C4-2B (cell line): ENCODE measurements around the gene VSIR.

Source experiments
- H3K27ac ChIP-seq: fragments of 450-650 bp; 2 replicates; pipeline ENCODE4 v1.5.1; 2017
- ZFX ChIP-seq: fragments of 450-650 bp; IDR thresholded peaks from 2 replicates; pipeline ENCODE4 v1.6.1; 2017
- TF ChIP-seq, protein P1 (sequence below): fragments of 450-650 bp; conservative IDR thresholded peaks from 2 replicates; pipeline ENCODE4 v1.5.1; 2017; ENCODE audit warnings: mild to moderate bottlenecking

VSIR gene

GRCh38 chr10:71697938-71698709 lies 75.2 kb downstream of the VSIR start:
- TF ChIP-seq ZFX, result no peak
- TF ChIP-seq, protein P1, sequence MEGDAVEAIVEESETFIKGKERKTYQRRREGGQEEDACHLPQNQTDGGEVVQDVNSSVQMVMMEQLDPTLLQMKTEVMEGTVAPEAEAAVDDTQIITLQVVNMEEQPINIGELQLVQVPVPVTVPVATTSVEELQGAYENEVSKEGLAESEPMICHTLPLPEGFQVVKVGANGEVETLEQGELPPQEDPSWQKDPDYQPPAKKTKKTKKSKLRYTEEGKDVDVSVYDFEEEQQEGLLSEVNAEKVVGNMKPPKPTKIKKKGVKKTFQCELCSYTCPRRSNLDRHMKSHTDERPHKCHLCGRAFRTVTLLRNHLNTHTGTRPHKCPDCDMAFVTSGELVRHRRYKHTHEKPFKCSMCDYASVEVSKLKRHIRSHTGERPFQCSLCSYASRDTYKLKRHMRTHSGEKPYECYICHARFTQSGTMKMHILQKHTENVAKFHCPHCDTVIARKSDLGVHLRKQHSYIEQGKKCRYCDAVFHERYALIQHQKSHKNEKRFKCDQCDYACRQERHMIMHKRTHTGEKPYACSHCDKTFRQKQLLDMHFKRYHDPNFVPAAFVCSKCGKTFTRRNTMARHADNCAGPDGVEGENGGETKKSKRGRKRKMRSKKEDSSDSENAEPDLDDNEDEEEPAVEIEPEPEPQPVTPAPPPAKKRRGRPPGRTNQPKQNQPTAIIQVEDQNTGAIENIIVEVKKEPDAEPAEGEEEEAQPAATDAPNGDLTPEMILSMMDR, result no peak
- no peak overlapping the region for H3K27ac ChIP-seq
